K562 (cell line): ENCODE data around the gene NRP2. TPM values are rescaled to one million over a fixed set of nuclear protein-coding genes. Genes with fewer than 3 reads are reported as not detected.

ENCODE experiments used
- ATAC-seq: fragments of 200-7000 bp; cut with Tn5 transposase; 3 replicates; pipeline ENCODE4 v1.9.1; 2020; ENCODE audit warnings: moderate library complexity
- BruUV-seq: library from RNA; stranded (reverse); fragments of 400-500 nt; replicated peaks from 2 replicates; lab custom pipeline; 2021; lab: Mats Ljungman, UMichigan
- CTCF ChIA-PET: fragments of 300-600 bp; formaldehyde crosslinking; extraction: SDS; loops from one replicate; lab custom pipeline; 2021; ENCODE audit warnings: low intra/inter-chr PET ratio; lab: Yijun Ruan, JAX
- POLR2A ChIA-PET: fragments of 300-600, 350-650 bp; sonication (Branson Sonifier 250); formaldehyde crosslinking; extraction: SDS; loops from one replicate; lab custom pipeline; 2021; ENCODE audit warnings: antibody characterized with exemption, inconsistent platforms; lab: Yijun Ruan, JAX
- DNase-seq, 4 experiments: peaks; one replicate each; pipeline versions ENCODE4 v3.0.0 to v3.0.0-alpha.2; 2011 to 2018; ENCODE audit warnings: low spot score in 3 of 4, mixed read lengths in 3 of 4; ENCODE audit errors: extremely low read depth in 1 of 4
- FAIRE-seq: peaks from 2 replicates; lab custom pipeline; 2011; peaks lifted over from hg19 to GRCh38; lab: Jason Lieb, UNC
- H2AFZ ChIP-seq: 2 replicates; pipeline ENCODE4 v1.6.0; 2011; ENCODE audit warnings: low read depth, low read length, control low read depth, inconsistent platforms
- H3K27ac ChIP-seq: fragments of 200-600 bp; 3 replicates; pipeline ENCODE4 v1.8.0; 2011; ENCODE audit warnings: low read depth, mild to moderate bottlenecking, control low read depth, inconsistent platforms, low read length, moderate library complexity, mixed read lengths; ENCODE audit errors: extremely low read depth
- H3K27me3 ChIP-seq, 2 experiments: fragments of 300-600 bp in 1 of 2; 2 replicates in 1 of 2; 3 replicates in 1 of 2; pipeline versions ENCODE4 v1.6.0 to v1.8.0; 2011; ENCODE audit warnings: inconsistent platforms in 2 of 2, low read length in 2 of 2, mild to moderate bottlenecking in 1 of 2, mixed read lengths in 1 of 2, moderate library complexity in 1 of 2; ENCODE audit not compliant: control insufficient read depth in 2 of 2, insufficient read depth in 2 of 2
- H3K36me3 ChIP-seq: fragments of 300-600 bp; 3 replicates; pipeline ENCODE4 v1.8.0; 2011; ENCODE audit warnings: mild to moderate bottlenecking, low read length, inconsistent platforms; ENCODE audit not compliant: control insufficient read depth, insufficient read depth
- H3K4me1 ChIP-seq, 2 experiments: fragments of 200-600 bp in 1 of 2; replicated peaks in 1 of 2; 2 replicates in 1 of 2; 3 replicates in 1 of 2; pipeline versions ENCODE4 v1.5.1 to v1.8.0; 2011; ENCODE audit warnings: inconsistent platforms in 2 of 2, low read length in 2 of 2, mild to moderate bottlenecking in 1 of 2, mixed read lengths in 1 of 2, moderate library complexity in 1 of 2; ENCODE audit not compliant: control insufficient read depth in 2 of 2, insufficient read depth in 2 of 2
- H3K4me2 ChIP-seq: 2 replicates; pipeline ENCODE4 v1.6.1; 2011; ENCODE audit warnings: low read length, control low read depth, inconsistent platforms, mixed read lengths; ENCODE audit not compliant: insufficient read depth
- H3K4me3 ChIP-seq: fragments of 200-600 bp; sonication (generic), shearing (Covaris generic); 2 replicates; pipeline ENCODE4 v1.5.1; 2016; ENCODE audit warnings: control low read depth, inconsistent platforms
- H3K79me2 ChIP-seq: fragments of 200-600 bp; 3 replicates; pipeline ENCODE4 v1.8.0; 2011; ENCODE audit warnings: low read length, inconsistent platforms; ENCODE audit not compliant: control insufficient read depth, insufficient read depth
- H3K9ac ChIP-seq, 2 experiments: 2 replicates each; pipeline versions ENCODE4 v1.6.0 to v1.6.1; 2011; ENCODE audit warnings: low read depth in 2 of 2, low read length in 2 of 2, control low read depth in 1 of 2, inconsistent platforms in 1 of 2, mild to moderate bottlenecking in 1 of 2, mixed read lengths in 1 of 2; ENCODE audit not compliant: insufficient read depth in 1 of 2
- H3K9me1 ChIP-seq: one replicate; pipeline ENCODE4 v1.6.0; 2011; ENCODE audit warnings: inconsistent platforms, mild to moderate bottlenecking, low read length, moderate library complexity; ENCODE audit not compliant: control insufficient read depth, insufficient read depth
- H3K9me3 ChIP-seq: replicated peaks from 2 replicates; pipeline ENCODE4 v1.5.1; 2011; ENCODE audit warnings: low read depth, low read length, inconsistent platforms; ENCODE audit not compliant: control insufficient read depth, insufficient read depth
- H4K20me1 ChIP-seq: replicated peaks from 2 replicates; pipeline ENCODE4 v1.6.1; 2011; ENCODE audit warnings: low read length, inconsistent platforms, mixed read lengths; ENCODE audit not compliant: control insufficient read depth, insufficient read depth
- BRD9 ChIP-seq: fragments of 450-650 bp; IDR thresholded peaks from 2 replicates; pipeline ENCODE4 v1.6.1; 2018; ENCODE audit warnings: low read depth; ENCODE audit not compliant: partially characterized antibody
- CLOCK ChIP-seq: fragments of 250-450 bp; sonication (Bioruptor Pico); IDR thresholded peaks from 2 replicates; pipeline ENCODE4 v1.4.0; 2020; ENCODE audit warnings: mild to moderate bottlenecking, moderate library complexity, borderline replicate concordance
- E2F5 ChIP-seq: sonication (generic); formaldehyde crosslinking; IDR thresholded peaks from 2 replicates; pipeline ENCODE4 v1.8.0; 2022; ENCODE audit warnings: mild to moderate bottlenecking, missing genetic modification reagents
- HLTF ChIP-seq: fragments of 450-650 bp; IDR thresholded peaks from 2 replicates; pipeline ENCODE4 v1.6.1; 2016
- KDM1A ChIP-seq, 2 experiments: fragments of 450-650 bp; IDR thresholded peaks; 2 replicates each; pipeline ENCODE4 v1.6.1; 2016; ENCODE audit warnings: mild to moderate bottlenecking in 2 of 2
- KHSRP ChIP-seq: fragments of 450-650 bp; IDR thresholded peaks from 2 replicates; pipeline ENCODE4 v1.6.1; 2017
- L3MBTL2 ChIP-seq: fragments of 450-650 bp; IDR thresholded peaks from 2 replicates; pipeline ENCODE4 v1.6.1; 2016; ENCODE audit warnings: mild to moderate bottlenecking, moderate library complexity
- ZNF24 ChIP-seq: fragments of 450-650 bp; IDR thresholded peaks from 2 replicates; pipeline ENCODE4 v1.6.1; 2016
- ZSCAN29 ChIP-seq: fragments of 450-650 bp; IDR thresholded peaks from 2 replicates; pipeline ENCODE4 v1.6.1; 2017
- WGBS: fragments of 100-300 bp; shearing (Covaris generic); methylation state at CpG from one replicate; pipeline ENCODE4 v1.1.6; 2016; ENCODE audit warnings: low coverage, mixed read lengths; ENCODE audit not compliant: insufficient coverage; ENCODE audit errors: missing lambda C conversion rate; 5-methylcytosine and 5-hydroxymethylcytosine counted together
- in situ Hi-C: fragments of 300-500 bp; cut with MboI; formaldehyde crosslinking; loops from 4 replicates; pipeline ENCODE4 v1.15.0; 2018; ENCODE audit warnings: inconsistent platforms, mixed read lengths
- intact Hi-C: fragments of 100-400 bp; cut with micrococcal nuclease; formaldehyde crosslinking; loops from 2 replicates; pipeline ENCODE4 v1.14.2; 2022
- polyA plus RNA-seq, 8 experiments: library from polyadenylated mRNA; depleted of rRNA in 4 of 8; stranded (reverse) in 5 of 8; unstranded in 3 of 8; fragments of >200 nt; fragmentation: Nextera tagmentation in 2 of 8; fragmentation: Illumina TruSeq in 1 of 8; extraction: Ambion mirVana in 2 of 8; extraction: Trizol in 1 of 8; gene quantifications; 2 replicates each; pipeline versions ENCODE4 v1.2.1 to v1.2.3, GENCODE V29; 2011 to 2014; ENCODE audit warnings: inconsistent platforms in 1 of 8, missing spikeins in 1 of 8
- total RNA-seq, 7 experiments: library from RNA; depleted of rRNA in 6 of 7; stranded (reverse); fragments of >200 nt in 6 of 7; fragmentation: Illumina TruSeq in 2 of 7; extraction: Trizol in 2 of 7; gene quantifications; 2 replicates each; pipeline versions ENCODE4 v1.2.1 to v1.2.3, GENCODE V29; 2011 to 2021; ENCODE audit warnings: low replicate concordance in 1 of 7

The NRP2 gene
- total and polyA plus RNA-seq, 9 of the 15 experiments (the other 6 are each of a cell fraction or from before 2014, with no cell fraction given), result 0.05 to 0.31 (median 0.15) TPM; not detected in 5

DNA sequence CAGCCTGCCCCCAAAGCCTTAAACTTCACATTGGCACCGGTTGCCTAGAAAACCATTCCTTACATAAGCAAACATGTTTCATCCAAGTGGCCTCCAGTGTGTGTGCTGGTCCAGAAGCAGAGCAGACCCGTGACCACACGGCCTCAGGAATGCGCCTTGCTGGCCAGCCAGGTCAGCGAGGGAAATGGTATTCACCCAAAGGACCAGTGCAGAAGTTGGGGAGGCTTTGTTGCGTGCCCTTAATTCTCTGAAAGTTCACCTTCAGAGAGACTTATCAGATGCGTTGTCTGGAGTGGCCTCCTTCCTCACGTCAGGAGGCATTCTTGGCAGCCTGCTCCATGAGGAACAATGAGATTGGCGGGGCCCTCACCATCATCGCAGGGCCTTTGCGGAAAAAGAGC is 25.9 kb downstream of the NRP2 start:
- WGBS, result 0% methylated on average over 10 of the region's 11 CpGs
- no peak for ATAC-seq
- intact Hi-C loops, result no loop called here

More for the DNA sequence above, 25.9 kb downstream of the NRP2 start:
- Histone ChIP-seq H3K4me2 (no peak overlapping the region), H3K4me1 (no peaks in the 10 kb centered on the region), H3K9me3 (no peaks in the 10 kb centered on the region), H3K27ac (no peak overlapping the region), H3K9me1 (no peaks in the 10 kb centered on the region), H3K9ac (no peak overlapping the region), H3K4me3 (no peak overlapping the region), H3K79me2 (no peaks in the 10 kb centered on the region), H3K36me3 (no peaks in the 10 kb centered on the region), H4K20me1 (no peaks in the 10 kb centered on the region), H3K27me3 (peaks cover 0 to 13% of the 10 kb centered on the region in 2 experiments; a peak in 2 of 5 replicates), H2AFZ (no peak overlapping the region)
- ChIA-PET POLR2A (no interaction called here), CTCF (no interaction called here)
- no TSS peak for BruUV-seq
- no peak for TF ChIP-seq BRD9
- no peak for TF ChIP-seq CLOCK
- no peak for TF ChIP-seq E2F5 (CRISPR knock-in tag)
- TF ChIP-seq ZSCAN29, result no peak
- no peak for TF ChIP-seq KDM1A (IDR thresholded peaks at IDR 0.05)
- TF ChIP-seq KHSRP, result no peak
- no peak for TF ChIP-seq ZNF24
- TF ChIP-seq L3MBTL2, result no peak
- TF ChIP-seq HLTF, result no peak
- FAIRE-seq (no peak), DNase-seq (no peak)
- in situ Hi-C loops, result no loop called here
